GM19467 (cell line): Measurements from ENCODE around the gene SHROOM2.
A peak's percentile ranks its signal among the peaks of the same experiment; 100 is the strongest.

ENCODE experiments used
- ATAC-seq: cut with Tn5 transposase; IDR thresholded peaks from one replicate; pipeline ENCODE4 v1.9.1; 2021; ENCODE audit warnings: mild to moderate bottlenecking, moderate library complexity; ENCODE audit not compliant: unreplicated experiment

Gene SHROOM2

GRCh38 chrX:9860826-9861225 lies 74.6 kb downstream of the SHROOM2 start:
- ATAC-seq: no peak

DNA sequence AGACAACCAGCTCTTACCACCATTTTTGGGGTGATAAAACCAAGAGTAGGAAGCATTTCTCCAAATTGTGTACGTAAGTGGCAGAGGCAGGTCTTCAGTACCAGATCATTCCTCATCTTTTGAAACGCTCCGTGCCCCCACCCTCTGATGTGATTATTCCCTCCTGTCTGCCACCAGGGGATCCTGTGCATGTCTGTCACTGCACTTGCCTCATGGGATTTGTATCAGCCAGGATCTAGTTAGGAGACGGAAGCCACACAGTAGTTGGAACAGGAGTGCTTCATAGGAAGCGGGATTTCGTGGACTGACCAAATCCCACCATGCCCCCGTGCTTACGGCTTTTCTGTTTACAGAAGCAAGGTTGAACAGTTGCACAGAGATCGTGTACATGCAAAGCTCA lies 75.5 kb downstream of the SHROOM2 start:
- ATAC-seq: no peak

- ATAC-seq: no peak
These were observed 76.3 kb downstream of the SHROOM2 start for GRCh38 chrX:9862525-9862924.

- no peak for ATAC-seq
These were observed 76.7 kb downstream of the SHROOM2 start for GRCh38 chrX:9862953-9863352.

GRCh38 chrX:9864011-9864410 lies 77.8 kb downstream of the SHROOM2 start:
- no peak for ATAC-seq

DNA sequence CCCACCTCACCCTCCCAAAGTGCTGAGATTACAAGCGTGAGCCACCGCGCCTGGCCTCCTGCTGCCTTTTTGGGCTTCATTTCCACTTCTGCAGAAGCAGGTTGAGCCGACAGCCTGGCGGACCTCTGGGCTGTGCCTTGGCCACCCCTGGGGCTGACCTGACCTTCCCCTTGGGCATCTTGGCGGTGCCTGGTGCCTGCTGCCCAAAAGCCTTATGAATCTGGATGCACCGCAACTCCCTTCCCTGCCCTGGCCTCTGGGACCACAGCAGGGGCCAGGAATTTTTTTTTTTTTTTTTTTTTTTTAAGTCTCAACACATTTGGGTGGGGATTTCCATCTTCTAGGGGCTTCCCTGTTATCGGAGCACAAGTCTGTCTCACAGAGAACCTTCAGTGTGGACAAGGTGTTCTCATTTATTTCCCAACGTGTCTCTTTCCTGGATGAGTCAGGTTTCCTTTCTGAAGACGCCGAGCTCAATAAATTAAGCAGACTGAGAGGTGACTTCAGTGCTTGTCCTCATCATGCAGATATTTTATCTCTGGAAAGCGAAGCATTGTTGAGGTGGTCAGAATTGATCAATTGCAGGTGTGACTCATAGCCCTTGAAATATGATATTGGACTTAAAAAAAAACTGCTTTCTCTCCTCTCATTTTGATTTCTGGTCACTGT lies 79.7 kb downstream of the SHROOM2 start:
- ATAC-seq: no peak

GRCh38 chrX:9866633-9867032 lies 80.4 kb downstream of the SHROOM2 start:
- no peak for ATAC-seq

GRCh38 chrX:9867226-9867625 lies 81.0 kb downstream of the SHROOM2 start:
- no peak for ATAC-seq

- no peak for ATAC-seq
These were observed 81.5 kb downstream of the SHROOM2 start for GRCh38 chrX:9867753-9868152.

DNA sequence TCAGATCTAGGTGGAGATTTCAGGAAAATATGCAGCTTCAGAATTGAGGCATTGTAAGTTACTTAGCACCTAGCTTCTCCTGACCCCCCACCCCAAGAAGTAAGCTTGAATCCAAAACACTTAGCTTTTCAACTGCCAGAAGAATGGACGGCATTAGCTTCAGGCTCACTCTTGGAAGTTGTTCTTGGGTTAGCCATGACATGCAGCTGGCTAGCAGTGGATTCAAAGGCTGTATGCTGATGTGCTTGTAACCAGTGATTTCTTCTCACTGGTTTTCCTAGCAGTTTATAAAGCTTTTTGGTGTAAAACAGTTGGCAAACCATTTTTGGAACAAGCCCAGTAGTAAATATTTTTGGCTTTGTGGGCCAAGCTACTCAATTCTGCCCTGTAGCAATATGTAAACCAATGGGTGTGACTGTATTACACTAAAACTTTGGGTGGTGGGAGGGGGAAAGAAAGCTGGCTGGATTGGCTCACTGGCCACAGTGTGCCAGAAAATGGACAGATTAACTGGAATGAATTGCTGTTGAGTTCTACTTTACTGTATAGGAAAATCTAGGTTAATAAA lies 85.6 kb downstream of the SHROOM2 start:
- ATAC-seq: no peak

- ATAC-seq: no peak
These were observed 87.1 kb downstream of the SHROOM2 start for GRCh38 chrX:9873360-9873759.

- ATAC-seq: peak; percentile 94
These were observed 87.7 kb downstream of the SHROOM2 start for GRCh38 chrX:9873952-9874351.

DNA sequence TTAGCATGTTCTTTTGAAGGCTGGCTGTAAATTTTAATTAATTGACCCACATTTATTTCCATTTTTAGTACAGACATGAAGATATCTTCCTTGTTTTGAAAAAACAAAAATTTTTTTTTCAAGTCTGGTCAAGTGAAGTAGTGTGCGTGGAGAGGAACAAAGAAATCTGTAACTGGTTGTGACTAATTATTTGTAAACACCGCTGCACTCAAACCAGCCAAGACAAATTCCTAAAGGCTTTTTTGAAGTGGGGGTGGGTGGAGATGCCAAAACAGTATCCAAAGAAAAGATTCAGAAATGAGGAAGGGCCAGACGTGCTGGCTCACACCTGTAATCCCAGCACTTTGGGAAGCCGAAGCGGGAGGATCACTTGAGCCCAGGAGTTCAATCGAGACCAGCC lies 88.3 kb downstream of the SHROOM2 start:
- ATAC-seq: no peak

GRCh38 chrX:9875801-9876200 lies 89.6 kb downstream of the SHROOM2 start:
- ATAC-seq: no peak

- ATAC-seq: no peak
These were observed 90.0 kb downstream of the SHROOM2 start for GRCh38 chrX:9876201-9876600.

GRCh38 chrX:9878146-9878820 lies 92.1 kb downstream of the SHROOM2 start:
- no peak for ATAC-seq

GRCh38 chrX:9880237-9880636 lies 94.0 kb downstream of the SHROOM2 start:
- no peak for ATAC-seq

- ATAC-seq: no peak
These were observed 94.6 kb downstream of the SHROOM2 start for GRCh38 chrX:9880870-9881269.

- ATAC-seq: no peak
These were observed 96.6 kb downstream of the SHROOM2 start for GRCh38 chrX:9882669-9883446.

DNA sequence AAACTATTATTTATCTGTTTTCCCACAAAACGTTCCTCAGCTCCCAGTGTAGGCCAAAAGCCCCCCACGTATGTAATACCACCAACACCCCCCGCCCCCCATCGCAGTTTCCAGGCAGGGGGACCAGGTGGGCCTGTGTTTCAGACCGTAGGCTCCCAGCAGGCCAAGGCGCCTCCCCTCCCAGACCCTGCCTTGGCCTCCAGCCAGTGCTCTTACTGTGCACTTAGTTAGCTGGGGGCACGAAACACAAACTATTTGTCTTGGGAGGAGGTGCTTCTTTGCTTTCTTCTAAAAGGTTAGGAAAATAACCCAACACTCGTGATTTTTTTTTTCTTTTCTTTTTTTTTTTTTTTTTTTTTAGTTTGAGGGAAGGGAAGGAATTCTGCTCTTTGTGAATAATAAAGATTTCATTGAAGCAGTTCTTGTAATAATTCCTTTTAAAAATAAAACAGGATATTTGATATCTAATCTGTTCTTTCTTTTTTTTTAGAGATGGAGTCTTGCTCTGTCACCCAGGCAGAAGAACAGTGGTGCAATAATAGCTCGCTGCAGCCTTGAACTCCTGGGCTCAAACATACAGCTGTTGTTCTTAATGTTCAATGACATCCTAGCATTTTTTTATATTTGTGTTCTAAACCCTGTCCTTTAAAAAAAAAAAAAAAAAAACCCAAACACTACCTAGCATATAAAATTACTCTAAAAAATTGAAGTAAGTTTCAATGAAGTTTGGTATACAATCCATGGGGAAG lies 98.0 kb downstream of the SHROOM2 start:
- ATAC-seq: no peak

DNA sequence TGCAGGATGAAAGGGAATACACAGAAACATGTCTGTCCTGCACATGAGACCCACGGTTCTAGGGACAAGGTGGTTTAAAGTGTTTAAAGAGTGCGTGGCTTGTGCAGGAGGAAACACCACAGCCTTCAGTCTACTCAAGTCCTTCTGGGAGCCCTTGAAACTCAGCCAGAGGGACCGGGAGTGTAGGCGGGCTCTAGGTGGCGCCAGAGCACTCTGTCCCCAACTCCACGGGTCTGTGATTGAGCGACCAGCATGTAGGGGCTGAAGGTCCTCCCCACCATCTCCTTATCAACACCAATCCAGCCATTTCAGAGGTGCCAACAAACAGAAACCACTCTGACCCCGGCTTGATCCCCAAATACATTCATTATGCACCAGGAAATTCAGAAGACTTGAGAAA lies 98.9 kb downstream of the SHROOM2 start:
- ATAC-seq: peak; percentile 86
